ENCODE data around the gene GLP2R. TPM values are rescaled to one million over a fixed set of nuclear protein-coding genes. Genes with fewer than 3 reads are reported as not detected.

Gene GLP2R
- polyA plus RNA-seq, 1 of the 3 experiments (the other 2 are of a cell fraction) = not detected

GRCh38 chr17:9860851-9861250 lies 35.1 kb downstream of the GLP2R start:
- Histone ChIP-seq H3K36me3 (replicated peaks in 1 of 2; ENCODE audit: control insufficient read depth in 1 of 2, insufficient read depth in 2 of 2, low read length in 1 of 2) (no peaks in the 10 kb centered on the region), H4K20me1 (ENCODE audit: insufficient read depth) (no peaks in the 10 kb centered on the region), H3K4me3 (ENCODE audit: low read depth in 2 of 2, low read length in 1 of 2) (no peak overlapping the region), H3K27ac (ENCODE audit: low read depth in 2 of 2, low read length in 1 of 2) (no peak overlapping the region), H3K9ac (no peak overlapping the region), H2AFZ (ENCODE audit: low read depth) (no peak overlapping the region), H3K4me2 (no peak overlapping the region), H3F3A (replicated peaks; ENCODE audit: insufficient read depth) (no peaks in the 10 kb centered on the region), H3K9me2 (no peaks in the 10 kb centered on the region), H3K79me2 (ENCODE audit: insufficient read depth) (no peaks in the 10 kb centered on the region), H3K9me3 (no peaks in the 10 kb centered on the region), H3K4me1 (ENCODE audit: control insufficient read depth in 1 of 2, insufficient read depth in 2 of 2, low read depth in 1 of 2, low read length in 1 of 2) (no peaks in the 10 kb centered on the region), H3K27me3 (ENCODE audit: insufficient read depth) (no peaks in the 10 kb centered on the region)
- POLR2A ChIA-PET = no interaction called here
- WGBS (ENCODE audit: low lambda C conversion rate) = 25% methylated on average over 7 of the region's 7 CpGs
- TF ChIP-seq RAD21 (IDR thresholded peaks at IDR 0.05; ENCODE audit: low read length) (no peak), SMC3 (IDR thresholded peaks at IDR 0.05; ENCODE audit: low read depth, low read length) (no peak), FOSL2 (IDR thresholded peaks at IDR 0.05; ENCODE audit: borderline replicate concordance, low read depth) (no peak), MXI1 (IDR thresholded peaks at IDR 0.05; ENCODE audit: low read depth, low read length) (no peak), CHD2 (IDR thresholded peaks at IDR 0.05; ENCODE audit: low read length, partially characterized antibody) (no peak), SIN3A (IDR thresholded peaks at IDR 0.05; ENCODE audit: borderline replicate concordance, low read depth, low read length) (no peak)
- no peak for DNase-seq
- CTCF ChIA-PET = no interaction called here

DNA sequence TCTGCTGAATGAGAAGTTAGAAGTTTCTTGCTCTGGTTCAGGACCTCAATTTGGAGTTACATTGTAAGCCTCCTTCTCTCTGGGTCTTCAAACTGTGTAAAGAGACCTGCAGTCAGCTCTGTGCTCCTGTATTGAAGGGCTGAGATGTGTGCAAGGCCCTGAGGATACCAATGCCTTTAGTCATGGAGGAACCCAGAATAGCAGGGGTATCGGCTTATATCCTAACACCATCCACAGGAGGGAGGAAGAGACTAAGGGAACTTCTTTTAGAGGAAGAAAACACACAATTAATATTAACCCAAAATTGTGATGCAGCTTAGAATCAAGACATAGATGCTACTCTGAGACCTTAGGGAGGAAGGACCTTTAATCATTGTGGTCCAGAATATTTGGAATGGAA lies 36.5 kb downstream of the GLP2R start:
- Histone ChIP-seq H3K27me3 (ENCODE audit: insufficient read depth) (no peaks in the 10 kb centered on the region), H3K36me3 (replicated peaks in 1 of 2; ENCODE audit: control insufficient read depth in 1 of 2, insufficient read depth in 2 of 2, low read length in 1 of 2) (no peaks in the 10 kb centered on the region), H3K9ac (no peak overlapping the region), H3K79me2 (ENCODE audit: insufficient read depth) (no peaks in the 10 kb centered on the region), H3K4me2 (no peak overlapping the region), H4K20me1 (ENCODE audit: insufficient read depth) (no peaks in the 10 kb centered on the region), H3K4me3 (ENCODE audit: low read depth in 2 of 2, low read length in 1 of 2) (no peak overlapping the region), H3K27ac (ENCODE audit: low read depth in 2 of 2, low read length in 1 of 2) (no peak overlapping the region), H2AFZ (ENCODE audit: low read depth) (no peak overlapping the region), H3F3A (replicated peaks; ENCODE audit: insufficient read depth) (no peaks in the 10 kb centered on the region), H3K9me2 (no peaks in the 10 kb centered on the region), H3K4me1 (ENCODE audit: control insufficient read depth in 1 of 2, insufficient read depth in 2 of 2, low read depth in 1 of 2, low read length in 1 of 2) (no peaks in the 10 kb centered on the region), H3K9me3 (no peaks in the 10 kb centered on the region)
- TF ChIP-seq TAF1 (IDR thresholded peaks at IDR 0.05; ENCODE audit: borderline replicate concordance, low read depth, low read length) (no peak), FOXJ3 (CRISPR knock-in tag; IDR thresholded peaks at IDR 0.05) (no peak), GABPA (IDR thresholded peaks at IDR 0.05; ENCODE audit: low read depth) (no peak), RXRA (IDR thresholded peaks at IDR 0.05; ENCODE audit: borderline replicate concordance, low read depth) (no peak), YY1 (IDR thresholded peaks at IDR 0.05; ENCODE audit: low read depth) (no peak), IRF3 (IDR thresholded peaks at IDR 0.05; ENCODE audit: low read depth, low read length) (no peak), NFIC (IDR thresholded peaks at IDR 0.05; ENCODE audit: borderline replicate concordance) (no peak), CHD2 (IDR thresholded peaks at IDR 0.05; ENCODE audit: low read length, partially characterized antibody) (no peak), SMC3 (IDR thresholded peaks at IDR 0.05; ENCODE audit: low read depth, low read length) (no peak), NRF1 (IDR thresholded peaks at IDR 0.05; ENCODE audit: low read depth, low read length) (no peak), RAD21 (IDR thresholded peaks at IDR 0.05; ENCODE audit: low read length) (no peak), EP300 (IDR thresholded peaks at IDR 0.05; ENCODE audit: borderline replicate concordance in 1 of 2, low read depth in 1 of 2, low read length in 1 of 2) (no peak)
- POLR2A ChIA-PET = no interaction called here
- 8% methylated on average over 1 of the region's 1 CpG for WGBS (ENCODE audit: low lambda C conversion rate)
- CTCF ChIA-PET = no interaction called here
- no peak for DNase-seq
